Mesenchymal stem cell (in vitro differentiated cells and primary cell): ENCODE measurements around the gene PRR18. TPM values are rescaled to one million over a fixed set of nuclear protein-coding genes. Genes with fewer than 3 reads are reported as not detected.

Experiments used
- DNase-seq: peaks from one replicate; pipeline ENCODE4 v3.0.0-alpha.2; 2013
- H2AFZ ChIP-seq: one replicate; pipeline ENCODE4 v1.6.1; 2013; ENCODE audit warnings: low read depth, mild to moderate bottlenecking, control low read depth, inconsistent platforms, low read length, moderate library complexity
- H2AK5ac ChIP-seq: 2 replicates; pipeline ENCODE4 v1.6.1; 2013; ENCODE audit warnings: low read length, moderate library complexity, mild to moderate bottlenecking, inconsistent platforms; ENCODE audit not compliant: severe bottlenecking
- H2BK120ac ChIP-seq: one replicate; pipeline ENCODE4 v1.6.1; 2013; ENCODE audit warnings: low read depth, mild to moderate bottlenecking, inconsistent platforms, low read length, moderate library complexity
- H2BK12ac ChIP-seq, 2 experiments: one replicate each; pipeline ENCODE4 v1.6.1; 2013; ENCODE audit warnings: inconsistent platforms in 2 of 2, low read length in 2 of 2, mild to moderate bottlenecking in 2 of 2, moderate library complexity in 2 of 2, control low read depth in 1 of 2
- H2BK15ac ChIP-seq: one replicate; pipeline ENCODE4 v1.6.1; 2013; ENCODE audit warnings: mild to moderate bottlenecking, low read depth, inconsistent platforms; ENCODE audit not compliant: poor library complexity, severe bottlenecking
- H2BK5ac ChIP-seq: 2 replicates; pipeline ENCODE4 v1.6.1; 2013; ENCODE audit warnings: low read depth, mild to moderate bottlenecking, low read length, control low read depth, inconsistent platforms; ENCODE audit not compliant: poor library complexity, severe bottlenecking
- H3K14ac ChIP-seq, 2 experiments: one replicate each; pipeline ENCODE4 v1.6.1; 2013; ENCODE audit warnings: inconsistent platforms in 2 of 2, low read length in 2 of 2, control low read depth in 1 of 2, mild to moderate bottlenecking in 1 of 2, moderate library complexity in 1 of 2
- H3K18ac ChIP-seq, 2 experiments: one replicate each; pipeline ENCODE4 v1.6.1; 2013; ENCODE audit warnings: inconsistent platforms in 2 of 2, low read length in 2 of 2, control low read depth in 1 of 2, low read depth in 1 of 2, mild to moderate bottlenecking in 1 of 2
- H3K23ac ChIP-seq, 2 experiments: one replicate each; pipeline ENCODE4 v1.6.1; 2013; ENCODE audit warnings: inconsistent platforms in 2 of 2, low read length in 2 of 2, mild to moderate bottlenecking in 2 of 2, moderate library complexity in 2 of 2, control low read depth in 1 of 2
- H3K27ac ChIP-seq: 2 replicates; pipeline ENCODE4 v1.5.1; 2013; ENCODE audit warnings: mild to moderate bottlenecking, moderate library complexity, low read length, control low read depth, inconsistent platforms; ENCODE audit not compliant: poor library complexity, severe bottlenecking
- H3K27me3 ChIP-seq, 2 experiments: 2 replicates each; pipeline versions ENCODE4 v1.6.1 to v1.7.0; 2013; ENCODE audit warnings: low read length in 2 of 2, mild to moderate bottlenecking in 2 of 2, moderate library complexity in 2 of 2, control low read depth in 1 of 2, inconsistent platforms in 1 of 2; ENCODE audit not compliant: control insufficient read depth in 1 of 2, insufficient read depth in 1 of 2
- H3K36me3 ChIP-seq, 2 experiments: 2 replicates each; pipeline versions ENCODE4 v1.6.1 to v1.7.0; 2013; ENCODE audit warnings: low read length in 2 of 2, control low read depth in 1 of 2, inconsistent platforms in 1 of 2, low read depth in 1 of 2, mild to moderate bottlenecking in 1 of 2; ENCODE audit not compliant: insufficient read depth in 2 of 2, control insufficient read depth in 1 of 2
- H3K4ac ChIP-seq, 2 experiments: one replicate each; pipeline ENCODE4 v1.6.1; 2013; ENCODE audit warnings: inconsistent platforms in 2 of 2, low read length in 2 of 2, mild to moderate bottlenecking in 2 of 2, moderate library complexity in 2 of 2, control low read depth in 1 of 2, low read depth in 1 of 2
- H3K4me1 ChIP-seq: 2 replicates; pipeline ENCODE4 v1.6.1; 2013; ENCODE audit warnings: low read depth, low read length, control low read depth; ENCODE audit not compliant: control insufficient read depth, insufficient read depth
- H3K4me2 ChIP-seq: 2 replicates; pipeline ENCODE4 v1.6.1; 2013; ENCODE audit warnings: low read length, mild to moderate bottlenecking, inconsistent platforms; ENCODE audit not compliant: poor library complexity, severe bottlenecking
- H3K4me3 ChIP-seq, 2 experiments: 2 replicates each; pipeline versions ENCODE4 v1.5.1 to v1.7.0; 2013; ENCODE audit warnings: low read length in 2 of 2, mild to moderate bottlenecking in 2 of 2, control low read depth in 1 of 2, low read depth in 1 of 2; ENCODE audit not compliant: insufficient read depth in 1 of 2
- H3K79me1 ChIP-seq: replicated peaks from 2 replicates; pipeline ENCODE4 v1.6.1; 2013; ENCODE audit warnings: mild to moderate bottlenecking, control low read depth, low read length, inconsistent platforms; ENCODE audit not compliant: poor library complexity, severe bottlenecking
- H3K9ac ChIP-seq: 2 replicates; pipeline ENCODE4 v1.7.0; 2013; ENCODE audit warnings: mild to moderate bottlenecking, low read length, moderate library complexity
- H3K9me3 ChIP-seq: 2 replicates; pipeline ENCODE4 v1.7.0; 2013; ENCODE audit warnings: mild to moderate bottlenecking, low read length; ENCODE audit not compliant: control insufficient read depth
- H4K8ac ChIP-seq: one replicate; pipeline ENCODE4 v1.6.1; 2013; ENCODE audit warnings: inconsistent platforms, mild to moderate bottlenecking, low read length, moderate library complexity
- H4K91ac ChIP-seq: one replicate; pipeline ENCODE4 v1.6.1; 2013; ENCODE audit warnings: mild to moderate bottlenecking, low read length, inconsistent platforms
- WGBS: methylation state at CpG from one replicate; pipeline ENCODE4 v1.1.7; 2013; ENCODE audit warnings: mixed read lengths; 5-methylcytosine and 5-hydroxymethylcytosine counted together
- polyA plus RNA-seq, 2 experiments: library from polyadenylated mRNA; stranded (reverse); fragments of 200-250 nt; gene quantifications; one replicate each; pipeline ENCODE4 v1.2.3, GENCODE V29; 2013

The PRR18 gene, protein sequence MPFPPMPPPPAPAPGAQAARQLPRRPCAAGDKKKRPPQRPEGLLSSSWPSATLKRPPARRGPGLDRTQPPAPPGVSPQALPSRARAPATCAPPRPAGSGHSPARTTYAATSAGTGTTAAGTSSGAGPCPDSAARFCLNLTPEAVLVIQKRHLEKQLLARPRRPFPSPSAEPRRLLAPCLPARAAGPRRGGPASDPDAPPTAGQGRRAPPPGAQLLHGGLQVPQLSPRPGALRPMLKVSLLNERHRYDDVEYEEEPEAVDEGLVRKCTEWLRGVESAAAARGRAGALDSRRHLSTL
- not detected for polyA plus RNA-seq (2013, experiment 1 of 2)
- polyA plus RNA-seq (2013, experiment 2 of 2): not detected

DNA sequence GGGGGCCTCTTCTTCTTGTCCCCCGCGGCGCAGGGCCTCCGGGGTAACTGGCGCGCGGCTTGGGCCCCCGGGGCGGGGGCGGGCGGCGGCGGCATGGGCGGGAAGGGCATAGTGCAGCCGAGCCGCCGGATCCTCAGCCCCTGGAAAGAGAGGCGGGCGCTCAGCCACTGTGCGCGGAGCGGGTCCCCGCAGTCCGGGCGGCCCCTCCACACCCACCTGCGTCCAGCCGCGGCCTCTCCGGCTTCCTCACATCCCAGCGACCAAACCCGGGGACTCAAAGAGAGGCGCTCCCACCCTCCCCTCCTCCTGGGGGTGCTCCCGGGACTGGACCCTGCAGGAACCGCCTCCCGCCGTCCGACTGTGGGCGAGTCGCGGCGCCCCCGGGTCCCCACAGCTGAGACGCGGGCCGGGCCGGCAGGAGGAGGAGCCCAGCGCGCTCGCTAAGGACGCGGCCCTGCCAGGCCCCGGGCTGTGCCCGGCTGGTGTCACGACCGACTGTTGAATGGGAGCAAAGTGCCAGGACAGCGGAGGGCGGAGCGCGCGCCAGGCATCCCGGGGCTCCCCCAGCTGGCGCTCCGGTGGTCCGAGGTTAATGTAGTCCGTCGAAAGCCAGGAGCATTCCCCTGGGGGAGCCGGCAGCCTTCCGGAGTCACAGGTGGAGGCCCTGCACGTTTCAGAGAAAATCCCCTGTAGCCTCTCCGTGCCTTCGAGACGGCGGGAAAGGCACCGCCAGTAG lies at the start of gene PRR18:
PRR18 (minus strand) TSS at position 360 of the 736 bp plus-strand sequence; CDS start at position 110, 250 bp downstream.
- Histone ChIP-seq H3K23ac (peak within 1 kb of the TSS; percentile 9 to 24), H2AFZ (peak within 1 kb of the TSS; percentile 71), H2BK15ac (no peak within 1 kb of the TSS), H3K9ac (no peak within 1 kb of the TSS), H3K27ac (no peak within 1 kb of the TSS), H3K9me3 (no peaks in the 10 kb centered on the region), H2BK12ac (no peak within 1 kb of the TSS), H3K36me3 (no peaks in the 10 kb centered on the region), H2BK120ac (no peak within 1 kb of the TSS), H4K91ac (no peak within 1 kb of the TSS), H3K14ac (no peak within 1 kb of the TSS), H3K27me3 (peaks cover 38 to 65% of the 10 kb centered on the region in 2 experiments), H3K4me2 (peak within 1 kb of the TSS; percentile 100), H3K4me1 (peaks cover 17% of the 10 kb centered on the region), H4K8ac (no peak within 1 kb of the TSS), H3K4me3 (peak within 1 kb of the TSS; percentile 41 to 56), H2AK5ac (no peak within 1 kb of the TSS), H3K4ac (no peak within 1 kb of the TSS), H2BK5ac (no peak within 1 kb of the TSS), H3K18ac (no peak within 1 kb of the TSS), H3K79me1 (no peaks in the 10 kb centered on the region)
- DNase-seq: peak; percentile 4
- WGBS: 1% methylated on average over 62 of the region's 74 CpGs

DNA sequence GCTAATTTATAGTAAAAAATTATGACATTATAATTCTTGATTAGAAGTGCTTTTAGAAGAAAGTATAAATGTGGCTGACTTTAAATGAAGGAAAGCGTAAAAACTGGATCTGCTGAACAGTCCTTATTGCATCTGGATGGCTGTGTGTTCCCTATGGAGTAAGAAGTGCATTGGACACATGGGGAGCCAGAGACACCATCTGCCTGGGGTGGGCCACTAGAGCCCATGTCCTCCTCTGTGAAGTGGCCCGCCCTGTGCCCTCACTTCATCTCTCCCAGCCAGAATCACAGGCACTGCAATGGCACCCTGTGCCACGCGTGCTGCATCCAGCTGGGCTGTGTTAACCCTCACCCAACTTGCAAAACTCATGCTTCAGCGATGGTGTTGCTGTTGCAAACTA lies 47.4 kb upstream of the PRR18 start:
- H3K27me3 ChIP-seq: peaks cover 6 to 14% of the 10 kb centered on the region in 2 experiments
- no peaks in the 10 kb centered on the region for H3K9me3 ChIP-seq
- no peak overlapping the region for H2BK120ac ChIP-seq
- no peak overlapping the region for H2AK5ac ChIP-seq
- no peak overlapping the region for H3K18ac ChIP-seq
- 62% methylated on average over 4 of the region's 5 CpGs for WGBS
- no peak for DNase-seq
- H2BK15ac ChIP-seq: no peak overlapping the region
- no peak overlapping the region for H2AFZ ChIP-seq
- no peak overlapping the region for H3K9ac ChIP-seq
- H4K91ac ChIP-seq: no peak overlapping the region
- H3K14ac ChIP-seq: no peak overlapping the region
- no peak overlapping the region for H3K4me3 ChIP-seq
- no peak overlapping the region for H4K8ac ChIP-seq
- H2BK12ac ChIP-seq: no peak overlapping the region
- no peaks in the 10 kb centered on the region for H3K79me1 ChIP-seq
- no peak overlapping the region for H2BK5ac ChIP-seq
- H3K4me2 ChIP-seq: no peak overlapping the region
- H3K23ac ChIP-seq: no peak overlapping the region
- H3K4me1 ChIP-seq: peaks cover 1% of the 10 kb centered on the region
- no peak overlapping the region for H3K4ac ChIP-seq
- no peaks in the 10 kb centered on the region for H3K36me3 ChIP-seq
- H3K27ac ChIP-seq: no peak overlapping the region

DNA sequence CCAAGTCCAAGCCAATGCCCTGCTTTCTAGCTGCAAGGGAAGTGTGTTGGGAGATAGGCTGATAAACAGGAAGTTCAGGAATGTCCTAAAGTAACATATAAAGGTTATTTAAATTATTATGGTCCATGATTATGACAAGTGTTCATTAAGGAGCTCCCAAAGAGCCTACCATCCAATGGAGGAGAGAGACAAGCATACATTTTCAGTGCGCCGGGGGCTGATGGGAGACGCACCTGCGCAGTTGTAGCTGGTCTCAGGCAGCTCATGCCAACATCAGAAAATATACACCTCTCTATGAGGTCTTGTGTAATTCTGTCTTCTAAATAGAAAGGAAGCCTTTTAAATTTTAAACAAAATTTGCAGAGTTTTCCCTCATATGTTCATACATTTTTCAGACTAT lies 46.8 kb upstream of the PRR18 start:
- no peaks in the 10 kb centered on the region for H3K4me1 ChIP-seq
- H3K14ac ChIP-seq: no peak overlapping the region
- no peak overlapping the region for H2BK120ac ChIP-seq
- H2BK5ac ChIP-seq: no peak overlapping the region
- no peak for DNase-seq
- H3K4me2 ChIP-seq: no peak overlapping the region
- no peak overlapping the region for H2AFZ ChIP-seq
- no peak overlapping the region for H2BK12ac ChIP-seq
- no peak overlapping the region for H2AK5ac ChIP-seq
- WGBS: 100% methylated on average over 3 of the region's 4 CpGs
- H3K27me3 ChIP-seq: peaks cover 6 to 14% of the 10 kb centered on the region in 2 experiments
- no peak overlapping the region for H3K4ac ChIP-seq
- H4K8ac ChIP-seq: no peak overlapping the region
- no peaks in the 10 kb centered on the region for H3K79me1 ChIP-seq
- no peak overlapping the region for H2BK15ac ChIP-seq
- no peak overlapping the region for H3K18ac ChIP-seq
- no peaks in the 10 kb centered on the region for H3K9me3 ChIP-seq
- H3K27ac ChIP-seq: no peak overlapping the region
- no peak overlapping the region for H4K91ac ChIP-seq
- H3K9ac ChIP-seq: no peak overlapping the region
- H3K36me3 ChIP-seq: no peaks in the 10 kb centered on the region
- H3K23ac ChIP-seq: no peak overlapping the region
- H3K4me3 ChIP-seq: no peak overlapping the region

DNA sequence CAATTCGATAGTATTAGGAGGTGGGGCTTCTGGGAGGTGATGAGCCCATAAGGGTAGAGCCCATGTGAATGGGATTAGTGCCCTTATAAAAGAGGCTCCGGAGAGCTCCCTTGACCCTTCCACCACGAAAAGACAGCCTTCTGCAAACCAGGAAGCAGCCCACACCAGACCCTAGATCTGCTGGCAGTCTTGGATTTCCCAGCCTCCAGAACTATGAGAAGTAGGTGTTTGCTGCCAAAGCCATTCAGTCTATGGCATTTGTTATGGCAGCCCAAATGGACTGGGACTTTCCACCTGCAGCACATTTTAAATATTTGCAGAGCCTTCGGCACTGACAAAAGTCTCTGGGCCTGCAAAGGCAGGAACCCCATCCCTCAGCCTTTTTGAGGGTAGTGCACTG lies 46.0 kb upstream of the PRR18 start:
- H3K4me2 ChIP-seq: no peak overlapping the region
- H3K23ac ChIP-seq: no peak overlapping the region
- no peak overlapping the region for H3K4me3 ChIP-seq
- no peak overlapping the region for H2BK120ac ChIP-seq
- no peak overlapping the region for H4K91ac ChIP-seq
- H3K9ac ChIP-seq: no peak overlapping the region
- peaks cover 6 to 14% of the 10 kb centered on the region in 2 experiments for H3K27me3 ChIP-seq
- H4K8ac ChIP-seq: no peak overlapping the region
- no peak overlapping the region for H3K14ac ChIP-seq
- H2BK5ac ChIP-seq: no peak overlapping the region
- H3K27ac ChIP-seq: no peak overlapping the region
- peaks cover 7% of the 10 kb centered on the region for H3K9me3 ChIP-seq
- DNase-seq: no peak
- no peaks in the 10 kb centered on the region for H3K79me1 ChIP-seq
- H3K4me1 ChIP-seq: no peaks in the 10 kb centered on the region
- 90% methylated on average over 3 of the region's 4 CpGs for WGBS
- H2BK15ac ChIP-seq: no peak overlapping the region
- no peaks in the 10 kb centered on the region for H3K36me3 ChIP-seq
- no peak overlapping the region for H3K4ac ChIP-seq
- H3K18ac ChIP-seq: no peak overlapping the region
- H2AK5ac ChIP-seq: no peak overlapping the region
- H2AFZ ChIP-seq: no peak overlapping the region
- no peak overlapping the region for H2BK12ac ChIP-seq
